ENCODE results near the gene TFF1.

GRCh38 chr21:42347601-42348327 is 18.6 kb downstream of the TFF1 start:
- TF ChIP-seq CTCF (conservative IDR thresholded peaks at IDR 0.05; ENCODE audit: low read depth, low read length), result no peak
- TF ChIP-seq EZH2 (IDR thresholded peaks at IDR 0.05; ENCODE audit: low read length, unreplicated experiment), result no peak
- TF ChIP-seq EZH2phosphoT487 (IDR thresholded peaks at IDR 0.05; ENCODE audit: borderline replicate concordance, low read length), result no peak

Data from PC-3 (cell line).